Glutamatergic neuron (in vitro differentiated cells): ENCODE measurements around the gene LZTR1. TPM values are rescaled to one million over a fixed set of nuclear protein-coding genes. Genes with fewer than 3 reads are reported as not detected.
"Not testable (repeated sequence)": the region's sequence is repeated elsewhere in the genome, so short reads cannot be mapped to it uniquely, and the experiment has no call there.

ENCODE experiments used
- DNase-seq: peaks from one replicate; pipeline ENCODE4 v3.0.0; 2022
- H3K27ac Mint-ChIP-seq: one replicate; pipeline ENCODE4 v1.8.0; 2020; ENCODE audit warnings: mild to moderate bottlenecking, mixed read lengths, inconsistent platforms; ENCODE audit not compliant: unreplicated experiment
- H3K27me3 Mint-ChIP-seq: one replicate; pipeline ENCODE4 v1.8.0; 2020; ENCODE audit warnings: mild to moderate bottlenecking, moderate library complexity, mixed read lengths, inconsistent platforms; ENCODE audit not compliant: unreplicated experiment
- H3K36me3 Mint-ChIP-seq: one replicate; pipeline ENCODE4 v1.8.0; 2020; ENCODE audit warnings: mild to moderate bottlenecking, mixed read lengths, inconsistent platforms; ENCODE audit not compliant: unreplicated experiment
- H3K4me1 Mint-ChIP-seq: one replicate; pipeline ENCODE4 v1.8.0; 2020; ENCODE audit warnings: mild to moderate bottlenecking, low read depth, mixed read lengths, inconsistent platforms; ENCODE audit not compliant: unreplicated experiment
- H3K4me3 Mint-ChIP-seq: one replicate; pipeline ENCODE4 v1.8.0; 2020; ENCODE audit warnings: mild to moderate bottlenecking, mixed read lengths, inconsistent platforms; ENCODE audit not compliant: unreplicated experiment
- H3K9me3 Mint-ChIP-seq: one replicate; pipeline ENCODE4 v1.8.0; 2020; ENCODE audit warnings: mild to moderate bottlenecking, moderate library complexity, mixed read lengths, inconsistent platforms; ENCODE audit not compliant: unreplicated experiment
- total RNA-seq: library from RNA; stranded (reverse); fragmentation: NEBNext Ultra II Directional; extraction: Animal tissue kit (Norgen Biotek cat#: 25700); gene quantifications from one replicate; pipeline ENCODE4 v1.2.1, GENCODE V29; 2021; ENCODE audit not compliant: unreplicated experiment
- TF ChIP-seq, protein P1 (sequence below): fragments of 200-600 bp; sonication (generic); IDR thresholded peaks from one replicate; pipeline ENCODE4 v1.5.0; 2021; ENCODE audit not compliant: partially characterized antibody, unreplicated experiment

Gene LZTR1
- total RNA-seq, 1 donor from 2014 or later: 165 TPM

DNA sequence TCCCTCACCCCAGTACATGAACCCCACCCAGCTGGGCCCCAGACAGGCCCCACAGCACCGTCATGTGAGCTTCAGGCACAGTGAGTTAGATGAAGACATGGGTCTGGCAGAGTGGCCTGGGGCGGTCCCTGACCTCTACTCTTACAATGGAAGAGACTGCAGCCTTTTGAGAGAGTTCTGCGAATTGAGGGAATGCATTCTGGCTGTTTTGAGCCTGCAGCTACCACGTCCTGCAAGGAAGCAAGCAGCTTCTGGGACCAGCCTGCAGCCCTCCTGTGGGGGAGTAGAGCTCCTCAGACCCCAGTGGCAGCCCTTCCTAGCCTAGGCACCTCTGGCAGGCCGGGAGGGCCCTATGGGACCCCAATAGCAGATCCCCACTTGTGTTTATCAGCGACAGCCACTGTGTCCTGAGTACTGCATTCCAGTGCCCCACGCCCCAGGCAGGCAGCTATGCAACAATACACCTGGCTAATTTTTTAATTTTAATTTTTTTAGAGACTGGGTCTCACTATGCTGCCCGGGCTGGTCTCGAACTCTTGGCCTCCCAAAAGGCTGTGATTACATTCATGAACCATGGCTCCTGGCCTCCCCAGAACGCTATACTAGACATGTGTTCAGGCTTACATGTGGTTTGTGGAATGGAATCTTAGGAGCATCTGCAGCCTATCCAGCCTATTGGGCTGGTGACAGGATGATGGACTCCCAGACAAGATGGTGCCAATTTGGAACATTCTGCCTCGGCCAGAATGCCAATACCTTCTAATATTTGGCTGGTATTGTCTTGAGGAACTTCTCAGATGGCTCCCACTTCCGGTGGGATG is 51.0 kb downstream of the LZTR1 start:
- DNase-seq: no peak
- no peak overlapping the region for H3K4me3 Mint-ChIP-seq
- peaks cover 12% of the 10 kb centered on the region for H3K27me3 Mint-ChIP-seq
- no peak overlapping the region for H3K27ac Mint-ChIP-seq
- TF ChIP-seq, protein P1, sequence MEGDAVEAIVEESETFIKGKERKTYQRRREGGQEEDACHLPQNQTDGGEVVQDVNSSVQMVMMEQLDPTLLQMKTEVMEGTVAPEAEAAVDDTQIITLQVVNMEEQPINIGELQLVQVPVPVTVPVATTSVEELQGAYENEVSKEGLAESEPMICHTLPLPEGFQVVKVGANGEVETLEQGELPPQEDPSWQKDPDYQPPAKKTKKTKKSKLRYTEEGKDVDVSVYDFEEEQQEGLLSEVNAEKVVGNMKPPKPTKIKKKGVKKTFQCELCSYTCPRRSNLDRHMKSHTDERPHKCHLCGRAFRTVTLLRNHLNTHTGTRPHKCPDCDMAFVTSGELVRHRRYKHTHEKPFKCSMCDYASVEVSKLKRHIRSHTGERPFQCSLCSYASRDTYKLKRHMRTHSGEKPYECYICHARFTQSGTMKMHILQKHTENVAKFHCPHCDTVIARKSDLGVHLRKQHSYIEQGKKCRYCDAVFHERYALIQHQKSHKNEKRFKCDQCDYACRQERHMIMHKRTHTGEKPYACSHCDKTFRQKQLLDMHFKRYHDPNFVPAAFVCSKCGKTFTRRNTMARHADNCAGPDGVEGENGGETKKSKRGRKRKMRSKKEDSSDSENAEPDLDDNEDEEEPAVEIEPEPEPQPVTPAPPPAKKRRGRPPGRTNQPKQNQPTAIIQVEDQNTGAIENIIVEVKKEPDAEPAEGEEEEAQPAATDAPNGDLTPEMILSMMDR: no peak
- H3K9me3 Mint-ChIP-seq: peaks cover 12% of the 10 kb centered on the region
- H3K36me3 Mint-ChIP-seq: no peaks in the 10 kb centered on the region
- H3K4me1 Mint-ChIP-seq: peaks cover 6% of the 10 kb centered on the region

DNA sequence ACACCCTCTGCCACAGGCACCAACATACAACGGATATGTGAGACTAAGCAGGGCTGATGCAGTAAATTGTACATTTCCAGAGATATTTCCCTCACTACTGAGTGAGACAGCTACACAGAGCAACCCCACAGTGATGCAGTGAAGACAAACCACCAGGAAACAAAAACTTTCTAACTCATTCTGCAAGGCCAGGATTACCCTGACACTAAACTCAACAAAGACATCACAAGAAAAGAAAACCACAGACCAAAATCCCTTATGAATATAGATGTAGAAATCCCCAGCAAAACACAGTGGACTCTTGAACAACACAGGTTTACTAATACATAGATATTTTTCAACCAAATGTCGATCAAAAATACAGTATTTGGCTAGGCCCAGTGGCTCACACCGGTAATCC is 51.8 kb downstream of the LZTR1 start:
- no peak for DNase-seq
- H3K4me3 Mint-ChIP-seq: no peak overlapping the region
- peaks cover 12% of the 10 kb centered on the region for H3K9me3 Mint-ChIP-seq
- H3K4me1 Mint-ChIP-seq: peaks cover 8% of the 10 kb centered on the region
- H3K27me3 Mint-ChIP-seq: peaks cover 14% of the 10 kb centered on the region
- TF ChIP-seq, protein P1: no peak
- no peaks in the 10 kb centered on the region for H3K36me3 Mint-ChIP-seq
- H3K27ac Mint-ChIP-seq: no peak overlapping the region

DNA sequence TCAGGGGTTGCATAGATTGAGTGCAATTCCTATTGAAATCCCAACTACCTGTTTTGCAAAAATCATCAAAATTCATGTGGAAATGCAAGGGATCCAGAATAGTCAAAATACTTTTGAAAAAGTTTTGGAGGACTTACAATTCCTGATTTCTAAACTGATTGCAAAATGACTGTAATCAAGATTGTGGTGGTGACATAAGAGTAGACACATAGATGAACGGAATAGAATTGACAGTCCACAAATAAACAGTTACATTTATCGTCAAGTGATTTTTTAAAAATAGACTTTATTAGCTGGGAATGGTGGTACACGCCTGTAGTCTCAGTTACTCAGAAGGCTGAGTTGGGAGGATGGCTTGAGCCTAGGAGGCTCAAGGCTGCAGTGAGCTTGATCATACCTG is 52.9 kb downstream of the LZTR1 start:
- Mint-ChIP-seq H3K9me3 (peaks cover 9% of the 10 kb centered on the region), H3K36me3 (no peaks in the 10 kb centered on the region), H3K4me3 (no peak overlapping the region), H3K4me1 (peaks cover 2% of the 10 kb centered on the region), H3K27me3 (peaks cover 14% of the 10 kb centered on the region), H3K27ac (no peak overlapping the region)
- DNase-seq: no peak
- TF ChIP-seq, protein P1: no peak

DNA sequence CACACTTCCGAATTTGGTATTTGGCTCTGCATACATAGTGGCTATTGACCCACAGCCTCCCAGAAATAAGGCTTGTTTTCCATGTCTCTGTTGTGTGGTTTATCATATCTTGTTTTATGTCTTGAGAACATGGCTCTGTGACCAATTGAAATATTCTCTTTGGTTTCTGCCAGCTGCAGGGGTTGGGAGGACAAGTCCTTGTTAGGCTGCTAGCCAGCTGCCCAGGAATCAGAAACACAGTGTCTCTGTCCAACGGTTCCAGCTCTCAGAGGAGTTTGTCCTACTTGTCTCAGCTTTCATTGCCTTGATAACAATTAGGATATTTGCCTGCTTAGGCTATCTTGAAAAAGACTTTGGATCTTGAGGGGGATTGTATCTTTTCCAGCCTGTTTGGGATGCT is 56.3 kb downstream of the LZTR1 start:
- peaks cover 5% of the 10 kb centered on the region for H3K4me1 Mint-ChIP-seq
- DNase-seq: no peak
- H3K36me3 Mint-ChIP-seq: no peaks in the 10 kb centered on the region
- no peak overlapping the region for H3K27ac Mint-ChIP-seq
- TF ChIP-seq, protein P1: no peak
- H3K27me3 Mint-ChIP-seq: peaks cover 10% of the 10 kb centered on the region
- H3K4me3 Mint-ChIP-seq: no peak overlapping the region
- H3K9me3 Mint-ChIP-seq: peaks cover 4% of the 10 kb centered on the region

DNA sequence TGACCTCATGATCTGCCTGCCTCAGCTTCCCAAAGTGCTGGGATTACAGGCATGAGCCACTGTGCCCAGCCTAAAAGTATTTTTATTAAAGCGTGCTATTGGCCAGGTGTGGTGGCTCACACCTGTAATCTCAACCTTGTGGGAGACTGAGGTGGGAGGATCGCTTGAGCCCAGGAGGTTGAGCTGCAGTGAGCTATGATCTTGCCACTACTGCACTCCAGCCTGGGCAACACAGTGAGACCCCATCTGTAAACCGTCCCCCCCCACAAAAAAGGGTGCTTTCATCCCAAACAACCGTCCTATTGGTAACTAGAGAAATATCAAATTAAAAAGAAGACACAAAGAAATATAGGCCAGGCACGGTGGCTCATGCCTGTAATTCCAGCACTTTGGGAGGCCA is 57.1 kb downstream of the LZTR1 start:
- DNase-seq, H3K27ac Mint-ChIP-seq, H3K4me3 Mint-ChIP-seq, H3K36me3 Mint-ChIP-seq, H3K9me3 Mint-ChIP-seq: not testable (repeated sequence)
- peaks cover 11% of the 10 kb centered on the region for H3K27me3 Mint-ChIP-seq
- H3K4me1 Mint-ChIP-seq: peaks cover 12% of the 10 kb centered on the region
